Dendritic cell treated with granulocyte-macrophage colony-stimulating factor and Interleukin-4, amounts not matched to agents 40 ng/mL and 50 ng/mL, for 4 days (primary cell): ENCODE measurements around the gene ARAP1.

Source experiments
- H3K27ac Mint-ChIP-seq: one replicate; pipeline ENCODE4 v1.8.0; 2022; ENCODE audit warnings: mild to moderate bottlenecking, mixed read lengths
- H3K27me3 Mint-ChIP-seq: one replicate; pipeline ENCODE4 v1.8.0; 2022; ENCODE audit warnings: mild to moderate bottlenecking, mixed read lengths
- H3K36me3 Mint-ChIP-seq: one replicate; pipeline ENCODE4 v1.8.0; 2022; ENCODE audit warnings: low read depth, mixed read lengths
- H3K4me1 Mint-ChIP-seq: one replicate; pipeline ENCODE4 v1.8.0; 2022; ENCODE audit warnings: low read depth, mixed read lengths
- H3K4me3 Mint-ChIP-seq: one replicate; pipeline ENCODE4 v1.8.0; 2022; ENCODE audit warnings: mild to moderate bottlenecking, moderate library complexity, mixed read lengths
- H3K9me3 Mint-ChIP-seq: one replicate; pipeline ENCODE4 v1.8.0; 2022; ENCODE audit warnings: mixed read lengths
- intact Hi-C: fragments of 100-400 bp; cut with micrococcal nuclease; formaldehyde crosslinking; loops from one replicate; pipeline ENCODE4 v1.15.0; 2022

The ARAP1 gene

DNA sequence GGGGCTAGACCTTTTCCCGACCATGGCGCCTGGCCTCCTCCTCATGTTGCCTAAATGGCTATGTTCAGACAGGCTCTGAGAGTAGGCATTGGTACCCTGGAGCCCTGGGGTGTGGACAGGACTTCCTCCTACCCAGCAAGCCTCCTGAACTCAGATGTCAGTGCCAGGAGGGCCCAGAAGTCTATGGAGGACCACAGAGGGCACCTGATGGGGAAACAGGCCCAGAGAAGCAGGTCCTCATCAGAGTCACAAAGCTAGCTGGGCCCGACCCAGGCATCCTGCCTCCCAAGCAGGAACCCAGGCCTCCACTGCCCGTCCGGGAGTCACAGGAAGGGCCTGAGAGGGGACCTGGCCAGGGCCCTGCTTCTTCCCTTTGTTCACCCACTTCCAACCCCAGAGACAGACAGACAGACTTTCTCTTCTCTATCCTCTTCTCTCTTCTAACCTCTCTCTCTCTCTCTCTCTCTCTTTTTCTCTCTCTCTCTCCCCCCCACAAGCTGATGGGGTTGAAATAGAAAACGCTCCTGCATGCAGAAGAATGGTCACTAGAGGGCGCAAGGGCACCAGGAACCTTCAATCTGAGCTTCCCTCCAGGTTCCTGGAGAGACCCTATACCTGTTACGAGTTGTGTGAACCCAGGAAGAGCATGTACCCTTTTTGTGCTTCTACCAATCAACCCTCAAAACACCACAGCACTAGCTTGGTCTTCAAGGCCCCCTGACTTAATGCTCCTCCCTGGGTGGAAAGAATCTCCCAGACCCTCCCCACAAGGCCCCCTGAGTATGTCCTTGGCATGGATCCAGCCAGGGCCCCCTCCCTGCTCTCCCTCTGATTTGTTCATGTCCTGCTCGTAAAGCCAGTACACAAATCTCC, 27.1 kb downstream of the ARAP1 start:
- Mint-ChIP-seq H3K36me3 (peaks cover 99% of the 10 kb centered on the region), H3K9me3 (no peaks in the 10 kb centered on the region), H3K4me1 (peaks cover 93% of the 10 kb centered on the region), H3K27ac (peak overlapping the region; percentile 93), H3K4me3 (peak overlapping the region; percentile 4), H3K27me3 (no peaks in the 10 kb centered on the region)
- intact Hi-C loops, result loop anchor here (1.0 kb wide), 1 partner anchor 68 kb away; no protein-coding TSS in a partner anchor

DNA sequence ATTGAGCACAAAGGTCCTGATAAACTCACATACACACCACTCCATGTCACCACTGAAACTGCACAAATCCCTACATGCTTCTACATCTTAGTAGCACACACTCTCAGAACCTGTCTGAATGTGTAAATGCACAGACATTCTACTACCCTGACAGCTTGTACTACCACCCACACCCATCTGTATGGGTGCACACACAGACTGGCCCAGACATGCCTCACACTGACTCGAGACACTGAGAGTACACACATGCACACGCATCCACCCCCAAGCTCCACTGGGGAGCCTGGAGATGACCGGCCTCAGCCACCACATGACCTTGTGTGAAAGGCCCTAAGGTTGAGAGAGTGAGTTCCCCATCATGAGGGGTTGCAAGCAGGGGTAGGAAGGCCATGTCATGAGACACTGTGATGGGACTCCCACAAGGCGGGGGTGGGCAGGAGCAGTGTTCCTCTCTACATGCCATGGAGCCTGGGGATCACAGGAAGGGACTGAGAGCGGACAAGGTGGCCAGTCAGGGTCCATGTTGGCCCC, 28.1 kb downstream of the ARAP1 start:
- intact Hi-C loops, result no loop called here
- Mint-ChIP-seq H3K27me3 (no peaks in the 10 kb centered on the region), H3K36me3 (peaks cover 99% of the 10 kb centered on the region), H3K9me3 (no peaks in the 10 kb centered on the region), H3K27ac (peak overlapping the region; percentile 93), H3K4me3 (no peak overlapping the region), H3K4me1 (peaks cover 95% of the 10 kb centered on the region)

DNA sequence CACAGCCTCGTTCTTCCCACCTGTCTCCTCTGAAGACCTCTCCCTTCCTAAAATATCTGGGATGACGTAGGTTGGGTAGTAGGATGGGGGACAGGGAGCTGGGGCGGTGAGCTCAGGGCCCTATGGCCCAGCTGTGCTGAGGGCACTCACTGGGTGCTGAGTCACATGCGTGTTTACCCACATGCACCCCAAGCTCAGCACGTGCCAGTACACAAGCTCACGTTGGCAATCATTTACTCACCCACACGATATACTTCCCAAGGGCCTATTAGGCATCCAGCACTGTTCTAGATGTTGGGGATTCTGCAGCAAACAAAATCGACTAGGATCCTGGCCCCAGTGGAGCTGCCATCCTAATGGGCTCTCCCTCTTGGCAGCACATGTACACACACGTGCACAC, 28.7 kb downstream of the ARAP1 start:
- no peaks in the 10 kb centered on the region for H3K27me3 Mint-ChIP-seq
- peaks cover 97% of the 10 kb centered on the region for H3K4me1 Mint-ChIP-seq
- no peaks in the 10 kb centered on the region for H3K9me3 Mint-ChIP-seq
- intact Hi-C loops, result loop anchor here (2.0 kb wide), 1 partner anchor 91 kb away; the partner anchor contains the start of gene ATG16L2
- H3K27ac Mint-ChIP-seq, result peak overlapping the region; percentile 93
- peaks cover 99% of the 10 kb centered on the region for H3K36me3 Mint-ChIP-seq
- no peak overlapping the region for H3K4me3 Mint-ChIP-seq

DNA sequence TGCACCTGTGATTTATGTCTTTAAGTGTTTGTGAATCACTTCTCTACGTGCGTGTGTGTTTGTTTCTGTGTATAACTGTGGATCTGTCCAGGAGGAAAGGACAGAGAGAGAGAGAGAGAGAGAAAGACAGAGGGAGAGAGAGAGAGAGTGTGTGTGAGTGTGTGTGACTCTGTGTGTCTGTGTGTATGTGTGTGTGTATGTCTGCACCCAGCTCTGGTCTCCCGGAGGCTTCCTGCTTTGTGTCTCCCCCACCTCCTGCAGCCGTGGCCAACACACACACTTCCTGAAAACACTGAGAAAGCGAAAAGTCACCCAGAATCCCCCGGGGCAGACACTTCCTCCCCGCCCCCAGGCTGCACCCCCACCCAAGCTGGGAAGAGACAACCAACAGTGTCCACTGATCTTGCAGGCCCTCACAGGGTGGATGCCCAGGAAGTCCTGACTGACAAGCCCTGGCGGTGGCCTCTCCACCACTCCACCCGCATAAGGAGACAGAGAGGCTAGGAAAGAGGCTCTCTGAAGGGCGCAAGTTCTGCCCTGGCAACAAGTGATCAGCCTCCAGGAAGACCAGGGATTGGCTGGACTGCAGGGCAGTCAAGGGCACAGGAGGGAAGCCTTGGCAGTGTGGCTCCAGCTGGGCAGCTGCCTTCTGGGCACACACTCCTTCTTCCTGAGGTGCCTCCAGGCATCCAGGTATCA, 30.0 kb downstream of the ARAP1 start:
- H3K36me3 Mint-ChIP-seq, result peaks cover 99% of the 10 kb centered on the region
- H3K27me3 Mint-ChIP-seq, result no peaks in the 10 kb centered on the region
- intact Hi-C loops, result loop anchor here (1.0 to 2.0 kb wide), 2 partner anchors 14 to 93 kb away; partner anchors contain the start of gene ATG16L2
- H3K4me3 Mint-ChIP-seq, result peak overlapping the region; percentile 91
- H3K4me1 Mint-ChIP-seq, result peaks cover 97% of the 10 kb centered on the region
- no peaks in the 10 kb centered on the region for H3K9me3 Mint-ChIP-seq
- H3K27ac Mint-ChIP-seq, result peak overlapping the region; percentile 93

DNA sequence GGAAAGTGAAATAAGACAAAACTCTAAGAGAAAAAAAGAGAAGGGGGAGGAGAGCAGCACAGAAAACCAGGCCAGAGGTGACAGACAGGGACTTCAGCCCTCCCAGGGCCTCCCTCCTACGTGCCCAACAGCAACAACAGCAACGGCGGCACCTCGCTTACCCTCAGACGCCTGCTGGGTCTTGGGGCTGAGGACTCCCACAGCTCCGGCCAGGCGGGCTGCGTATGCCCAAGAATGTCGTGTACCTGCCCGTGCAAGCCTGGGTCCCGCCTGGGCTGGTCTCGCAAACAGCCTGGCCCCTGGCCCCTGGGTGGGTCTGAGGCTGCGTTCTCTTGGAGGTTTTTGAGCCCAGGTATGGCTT, 30.5 kb downstream of the ARAP1 start:
- peaks cover 100% of the 10 kb centered on the region for H3K4me1 Mint-ChIP-seq
- H3K4me3 Mint-ChIP-seq, result peak overlapping the region; percentile 91
- peak overlapping the region; percentile 93 for H3K27ac Mint-ChIP-seq
- H3K36me3 Mint-ChIP-seq, result peaks cover 99% of the 10 kb centered on the region
- no peaks in the 10 kb centered on the region for H3K9me3 Mint-ChIP-seq
- H3K27me3 Mint-ChIP-seq, result no peaks in the 10 kb centered on the region
- intact Hi-C loops, result loop anchor here (1.0 to 2.0 kb wide), 2 partner anchors 15 to 93 kb away; partner anchors contain the start of gene ATG16L2

DNA sequence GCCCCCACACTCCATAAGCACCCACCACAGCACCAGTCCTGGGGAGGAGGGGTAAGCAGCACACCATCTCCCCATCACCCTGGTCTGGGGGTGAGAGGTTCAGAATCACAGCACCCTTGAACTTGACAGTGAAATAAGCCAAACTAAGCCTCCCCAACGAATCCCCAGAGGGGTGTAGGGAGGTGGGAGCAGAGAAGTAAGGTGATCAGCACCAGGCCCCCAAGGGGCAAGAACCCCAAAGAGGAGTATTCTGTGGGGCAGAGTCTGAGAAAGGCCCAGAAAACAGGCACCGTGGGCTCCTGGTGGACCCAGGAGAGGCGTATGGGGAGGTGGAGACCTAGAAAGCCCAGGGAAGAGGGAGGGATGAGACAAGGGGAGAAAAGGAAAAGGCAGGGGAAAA, 30.9 kb downstream of the ARAP1 start:
- Mint-ChIP-seq H3K36me3 (peaks cover 99% of the 10 kb centered on the region), H3K27ac (peak overlapping the region; percentile 93), H3K27me3 (no peaks in the 10 kb centered on the region), H3K4me1 (peaks cover 100% of the 10 kb centered on the region), H3K4me3 (peak overlapping the region; percentile 91), H3K9me3 (no peaks in the 10 kb centered on the region)
- intact Hi-C loops, result no loop called here

DNA sequence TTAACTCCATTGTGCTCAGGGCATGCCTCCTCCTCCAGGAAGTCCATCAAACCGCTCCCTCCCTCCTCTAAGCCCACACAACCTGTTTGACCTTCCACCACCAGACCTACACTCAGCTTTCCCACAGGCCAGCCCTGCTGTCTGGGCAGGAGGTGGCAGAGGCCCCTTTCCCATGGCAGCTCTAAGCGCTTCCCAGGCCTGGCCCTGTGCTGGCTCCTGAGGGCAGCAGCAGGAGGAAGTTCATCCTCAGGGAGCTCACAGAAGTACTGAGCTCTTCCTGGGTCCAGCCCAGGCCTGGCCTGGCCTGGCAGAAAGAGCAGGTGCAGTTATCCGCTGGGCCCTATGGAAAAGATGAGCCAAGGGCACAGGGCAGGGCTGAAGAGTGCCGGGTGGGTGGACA, 31.4 kb downstream of the ARAP1 start:
- Mint-ChIP-seq H3K4me1 (peaks cover 100% of the 10 kb centered on the region), H3K27ac (peak overlapping the region; percentile 93), H3K9me3 (no peaks in the 10 kb centered on the region), H3K27me3 (no peaks in the 10 kb centered on the region), H3K36me3 (peaks cover 99% of the 10 kb centered on the region), H3K4me3 (peak overlapping the region; percentile 91)
- intact Hi-C loops, result no loop called here

DNA sequence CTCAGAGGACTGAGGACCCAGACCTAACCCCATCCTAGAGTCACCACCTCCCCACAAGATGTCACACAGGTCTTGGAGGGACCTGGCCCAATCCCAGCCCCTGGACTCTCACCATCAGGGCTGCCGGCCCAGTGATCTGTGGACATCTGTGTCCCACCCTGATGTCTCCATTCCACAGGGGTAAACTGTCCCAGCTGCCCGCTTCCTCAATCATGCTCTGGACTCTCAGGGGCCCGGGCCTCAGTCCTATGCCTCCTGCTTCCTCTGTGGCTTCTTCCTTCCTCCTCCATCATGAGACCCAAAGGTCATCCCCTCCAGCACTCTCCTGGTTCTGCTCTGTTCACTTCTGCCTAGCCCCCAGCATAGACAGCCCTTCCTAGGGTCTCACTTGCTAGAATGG, 32.2 kb downstream of the ARAP1 start:
- intact Hi-C loops, result no loop called here
- Mint-ChIP-seq H3K27ac (peak overlapping the region; percentile 93), H3K27me3 (no peaks in the 10 kb centered on the region), H3K4me1 (peaks cover 100% of the 10 kb centered on the region), H3K4me3 (peak overlapping the region; percentile 91), H3K9me3 (no peaks in the 10 kb centered on the region), H3K36me3 (peaks cover 99% of the 10 kb centered on the region)

DNA sequence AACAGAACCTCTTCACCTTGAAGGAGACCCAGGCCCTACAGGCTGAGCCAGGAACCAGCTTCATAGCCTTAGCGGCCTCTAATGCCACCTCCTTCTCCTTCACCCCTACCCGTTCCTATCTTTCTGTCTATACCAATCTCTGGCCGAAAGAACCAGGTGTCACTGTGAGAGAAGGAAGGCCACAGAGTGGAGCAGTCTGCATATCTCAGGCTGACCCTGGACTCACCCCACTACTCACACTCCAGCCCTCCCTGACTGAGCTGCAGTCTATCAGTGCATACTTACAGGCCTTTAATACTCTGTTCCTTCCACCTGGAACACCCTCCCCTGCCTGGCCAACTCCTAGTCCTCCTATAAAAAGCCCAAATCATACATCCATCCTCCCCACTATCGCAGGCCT, 32.7 kb downstream of the ARAP1 start:
- H3K27me3 Mint-ChIP-seq, result no peaks in the 10 kb centered on the region
- H3K4me3 Mint-ChIP-seq, result peak overlapping the region; percentile 91
- intact Hi-C loops, result no loop called here
- H3K4me1 Mint-ChIP-seq, result peaks cover 100% of the 10 kb centered on the region
- peak overlapping the region; percentile 93 for H3K27ac Mint-ChIP-seq
- peaks cover 99% of the 10 kb centered on the region for H3K36me3 Mint-ChIP-seq
- H3K9me3 Mint-ChIP-seq, result no peaks in the 10 kb centered on the region

DNA sequence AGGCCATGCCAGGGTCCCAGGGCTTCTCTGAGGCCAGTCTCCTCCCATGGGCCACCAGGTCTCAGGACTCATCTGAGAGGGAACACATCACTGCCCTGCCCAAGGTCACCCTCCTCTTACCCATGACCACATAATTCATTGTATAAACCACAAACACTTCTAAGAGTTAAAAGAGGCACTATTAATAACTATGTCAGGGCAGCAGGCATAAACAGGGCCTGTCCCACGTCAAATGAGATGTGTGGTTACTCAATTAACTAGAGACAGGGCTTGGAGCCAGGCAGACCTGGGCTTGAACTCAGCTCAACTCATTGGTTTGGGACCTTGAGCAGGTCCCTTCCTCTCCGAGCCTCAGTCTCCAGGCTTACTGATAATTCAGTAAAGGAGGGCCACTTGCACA, 33.1 kb downstream of the ARAP1 start:
- no peaks in the 10 kb centered on the region for H3K27me3 Mint-ChIP-seq
- peaks cover 100% of the 10 kb centered on the region for H3K4me1 Mint-ChIP-seq
- intact Hi-C loops, result no loop called here
- peak overlapping the region; percentile 93 for H3K27ac Mint-ChIP-seq
- no peaks in the 10 kb centered on the region for H3K9me3 Mint-ChIP-seq
- H3K36me3 Mint-ChIP-seq, result peaks cover 99% of the 10 kb centered on the region
- peak overlapping the region; percentile 91 for H3K4me3 Mint-ChIP-seq

DNA sequence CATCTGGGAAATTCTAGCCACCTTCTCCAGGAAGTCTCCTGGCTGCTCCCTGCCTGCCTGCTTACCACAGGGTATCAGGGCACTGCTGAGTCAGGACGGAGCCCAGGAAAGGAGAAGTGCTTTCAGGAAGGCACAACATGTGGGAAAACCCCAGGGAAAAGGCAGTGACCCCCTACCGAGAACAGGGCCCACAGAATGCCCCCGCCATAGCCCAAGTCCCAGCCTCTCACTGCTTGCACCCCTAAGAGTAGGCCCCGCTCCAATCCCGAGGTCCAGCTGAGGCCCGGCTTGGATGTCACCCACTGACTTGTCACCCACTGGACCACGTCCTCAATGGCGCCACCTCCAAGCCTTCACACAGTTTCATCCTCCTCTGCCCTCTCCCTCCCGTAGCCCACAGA, 34.1 kb downstream of the ARAP1 start:
- H3K27ac Mint-ChIP-seq, result peak overlapping the region; percentile 93
- H3K4me3 Mint-ChIP-seq, result peak overlapping the region; percentile 69
- H3K4me1 Mint-ChIP-seq, result peaks cover 100% of the 10 kb centered on the region
- H3K27me3 Mint-ChIP-seq, result no peaks in the 10 kb centered on the region
- no peaks in the 10 kb centered on the region for H3K9me3 Mint-ChIP-seq
- intact Hi-C loops, result no loop called here
- peaks cover 100% of the 10 kb centered on the region for H3K36me3 Mint-ChIP-seq

DNA sequence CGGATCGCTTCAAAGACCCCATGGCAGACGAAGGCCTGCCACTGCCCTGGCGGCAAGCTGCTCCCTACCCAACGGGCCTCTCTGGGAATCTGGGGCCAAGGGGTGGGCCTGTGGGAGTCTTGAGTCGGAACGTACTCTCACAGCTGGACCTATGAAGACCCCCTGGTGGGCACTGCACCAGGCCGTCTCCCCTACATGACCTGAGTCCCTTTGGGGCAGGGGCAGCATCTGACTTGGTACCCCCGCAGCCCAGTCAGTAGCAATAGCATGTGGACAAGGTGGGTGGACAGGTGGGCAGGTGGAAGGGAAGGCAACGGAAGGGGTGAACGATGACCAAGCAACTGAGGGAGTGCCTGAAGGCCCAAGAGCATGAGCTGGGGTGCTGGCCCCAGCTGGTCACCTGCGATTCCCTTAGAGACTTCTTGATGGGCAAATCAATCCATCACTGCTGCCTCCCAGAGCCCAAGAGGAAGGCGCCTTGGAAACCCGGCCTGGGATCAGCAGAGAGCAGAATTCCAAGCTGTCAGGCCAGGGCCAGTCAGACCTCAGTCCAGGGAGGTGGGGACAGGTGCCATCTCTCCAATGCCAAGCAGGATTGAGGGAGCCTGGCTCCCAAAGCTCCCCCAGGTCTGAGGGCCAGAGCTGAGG, 35.3 kb downstream of the ARAP1 start:
- Mint-ChIP-seq H3K4me1 (peaks cover 100% of the 10 kb centered on the region), H3K27ac (no peak overlapping the region), H3K4me3 (no peak overlapping the region), H3K36me3 (peaks cover 100% of the 10 kb centered on the region), H3K9me3 (no peaks in the 10 kb centered on the region), H3K27me3 (no peaks in the 10 kb centered on the region)
- intact Hi-C loops, result no loop called here

DNA sequence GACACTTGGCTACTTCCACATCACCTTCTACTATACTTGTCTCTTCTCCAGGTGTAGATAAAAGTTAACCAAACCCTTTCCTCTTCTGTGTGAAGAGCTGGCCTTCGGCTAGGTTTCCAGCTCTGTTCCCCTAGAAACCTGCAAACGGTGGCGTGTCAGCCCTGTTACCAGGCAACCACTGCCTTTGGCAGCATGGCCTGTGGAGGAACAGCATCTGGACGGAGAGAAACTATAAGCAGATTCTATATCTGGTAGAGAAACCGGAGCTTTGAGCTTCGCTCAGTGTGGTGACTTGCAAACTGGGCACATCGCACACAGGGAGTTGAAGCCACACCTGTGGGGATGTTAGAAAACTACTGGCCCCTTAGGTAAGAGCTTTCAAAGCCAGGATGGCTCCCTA, 35.9 kb downstream of the ARAP1 start:
- Mint-ChIP-seq H3K27me3 (no peaks in the 10 kb centered on the region), H3K9me3 (no peaks in the 10 kb centered on the region), H3K4me3 (no peak overlapping the region), H3K36me3 (peaks cover 100% of the 10 kb centered on the region), H3K27ac (peak overlapping the region; percentile 84), H3K4me1 (peaks cover 98% of the 10 kb centered on the region)
- intact Hi-C loops, result no loop called here
